ENCODE measurements around the gene ZNF319.

Gene ZNF319

DNA sequence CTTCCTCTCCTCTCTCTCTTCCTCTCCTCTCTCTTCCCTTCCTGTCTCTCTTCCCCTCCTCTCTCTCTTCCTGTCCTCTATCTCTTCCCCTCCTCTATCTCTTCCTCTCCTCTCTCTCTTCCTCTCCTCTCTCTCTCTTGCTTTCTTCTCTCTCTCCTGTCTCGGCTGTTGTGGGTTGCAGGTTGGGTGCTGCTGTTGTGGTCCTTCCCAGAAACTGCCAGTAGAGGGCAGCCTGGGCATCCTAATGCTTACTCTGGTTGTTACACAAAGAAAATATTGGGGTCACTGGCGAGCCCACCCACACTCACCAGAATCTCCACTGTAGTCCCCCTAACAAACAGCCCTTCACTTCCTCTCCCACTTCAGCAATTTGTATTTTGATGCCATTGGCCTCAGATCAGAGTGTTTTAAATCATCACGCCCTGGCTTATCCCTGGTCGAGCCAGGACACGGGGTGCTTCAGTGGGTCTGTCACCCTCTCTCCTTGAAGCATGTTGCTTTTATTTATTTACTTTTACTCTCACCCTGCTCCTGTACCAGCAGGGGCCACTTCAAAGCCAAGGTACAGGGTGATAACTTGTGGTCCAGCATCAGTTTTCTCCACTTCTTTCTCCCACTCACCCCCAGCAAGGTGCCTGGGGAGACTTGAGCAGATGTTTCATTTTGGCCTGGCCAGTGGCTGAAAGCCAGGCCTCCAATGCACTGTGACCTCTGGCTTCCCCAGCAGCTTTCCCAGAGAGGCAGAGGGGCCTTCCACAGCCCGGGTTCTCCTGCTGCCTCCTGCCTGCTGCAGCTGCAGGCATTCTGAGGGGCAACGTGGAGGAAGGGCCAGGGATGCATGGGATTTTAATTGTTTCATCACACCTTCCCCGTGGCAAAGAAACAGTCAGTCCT is 20.4 kb upstream of the ZNF319 start:
- TF ChIP-seq, protein P1, sequence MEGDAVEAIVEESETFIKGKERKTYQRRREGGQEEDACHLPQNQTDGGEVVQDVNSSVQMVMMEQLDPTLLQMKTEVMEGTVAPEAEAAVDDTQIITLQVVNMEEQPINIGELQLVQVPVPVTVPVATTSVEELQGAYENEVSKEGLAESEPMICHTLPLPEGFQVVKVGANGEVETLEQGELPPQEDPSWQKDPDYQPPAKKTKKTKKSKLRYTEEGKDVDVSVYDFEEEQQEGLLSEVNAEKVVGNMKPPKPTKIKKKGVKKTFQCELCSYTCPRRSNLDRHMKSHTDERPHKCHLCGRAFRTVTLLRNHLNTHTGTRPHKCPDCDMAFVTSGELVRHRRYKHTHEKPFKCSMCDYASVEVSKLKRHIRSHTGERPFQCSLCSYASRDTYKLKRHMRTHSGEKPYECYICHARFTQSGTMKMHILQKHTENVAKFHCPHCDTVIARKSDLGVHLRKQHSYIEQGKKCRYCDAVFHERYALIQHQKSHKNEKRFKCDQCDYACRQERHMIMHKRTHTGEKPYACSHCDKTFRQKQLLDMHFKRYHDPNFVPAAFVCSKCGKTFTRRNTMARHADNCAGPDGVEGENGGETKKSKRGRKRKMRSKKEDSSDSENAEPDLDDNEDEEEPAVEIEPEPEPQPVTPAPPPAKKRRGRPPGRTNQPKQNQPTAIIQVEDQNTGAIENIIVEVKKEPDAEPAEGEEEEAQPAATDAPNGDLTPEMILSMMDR (IDR thresholded peaks at IDR 0.05; ENCODE audit: borderline replicate concordance, insufficient read depth, low read depth, low read length) = peak; percentile 70
- no peak overlapping the region for H3K4me3 ChIP-seq (ENCODE audit: low read depth, low read length)

DNA sequence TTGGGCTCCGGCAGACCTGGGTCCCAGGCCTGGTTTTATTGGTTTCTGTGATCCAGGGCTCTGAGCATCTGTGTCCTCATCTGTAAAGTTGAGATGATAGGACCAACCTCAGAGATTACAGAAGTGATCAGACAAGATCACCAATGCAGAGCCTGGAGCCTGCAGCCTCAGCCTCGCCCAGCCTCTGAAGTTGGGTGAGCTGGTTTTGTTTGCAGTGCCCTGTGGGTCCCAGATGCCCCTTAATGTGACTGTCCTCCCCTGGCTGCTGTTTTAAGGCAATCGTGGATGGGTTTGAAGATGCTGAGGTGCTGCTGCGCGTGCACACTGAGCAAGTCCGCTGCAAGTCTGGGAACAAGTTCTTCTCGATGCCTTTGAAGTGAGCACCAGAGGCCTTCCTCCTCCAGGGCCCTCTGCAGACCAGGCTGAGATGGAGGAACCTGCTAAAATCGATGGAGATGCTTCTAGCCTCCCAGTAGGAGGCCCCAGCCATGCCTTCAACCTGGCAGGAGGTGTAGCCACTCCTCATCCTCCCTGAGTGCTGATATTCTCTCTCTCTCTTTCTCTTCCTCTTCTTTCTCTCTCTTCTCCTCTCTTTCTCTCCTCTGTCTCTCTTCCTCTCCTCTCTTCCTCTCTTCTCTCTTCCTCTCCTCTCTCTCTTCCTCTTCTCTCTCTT is 19.5 kb upstream of the ZNF319 start:
- H3K4me3 ChIP-seq (ENCODE audit: low read depth, low read length) = no peak overlapping the region
- TF ChIP-seq, protein P1 (IDR thresholded peaks at IDR 0.05; ENCODE audit: borderline replicate concordance, insufficient read depth, low read depth, low read length) = no peak

DNA sequence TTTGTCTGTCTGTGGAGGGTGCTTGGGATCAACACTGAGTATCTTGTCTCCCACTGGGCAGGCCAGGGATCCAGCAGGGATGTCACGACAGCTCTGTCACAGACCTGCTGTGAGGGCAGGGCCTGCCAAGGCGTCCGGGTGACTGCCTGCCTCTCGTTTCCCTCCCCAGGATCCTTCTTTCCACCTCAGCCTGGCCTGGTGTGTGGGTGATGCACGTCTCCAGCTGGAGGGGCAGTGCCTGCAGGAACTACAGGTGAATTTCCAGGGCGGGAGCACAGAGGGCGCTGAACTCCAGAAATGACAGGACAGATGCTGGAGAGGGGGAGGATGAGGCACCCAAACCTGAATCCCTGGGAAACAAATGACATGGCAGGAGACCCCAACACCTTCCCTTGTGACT is 18.3 kb upstream of the ZNF319 start:
- no peak overlapping the region for H3K4me3 ChIP-seq (ENCODE audit: low read depth, low read length)
- TF ChIP-seq, protein P1 (IDR thresholded peaks at IDR 0.05; ENCODE audit: borderline replicate concordance, insufficient read depth, low read depth, low read length) = no peak

DNA sequence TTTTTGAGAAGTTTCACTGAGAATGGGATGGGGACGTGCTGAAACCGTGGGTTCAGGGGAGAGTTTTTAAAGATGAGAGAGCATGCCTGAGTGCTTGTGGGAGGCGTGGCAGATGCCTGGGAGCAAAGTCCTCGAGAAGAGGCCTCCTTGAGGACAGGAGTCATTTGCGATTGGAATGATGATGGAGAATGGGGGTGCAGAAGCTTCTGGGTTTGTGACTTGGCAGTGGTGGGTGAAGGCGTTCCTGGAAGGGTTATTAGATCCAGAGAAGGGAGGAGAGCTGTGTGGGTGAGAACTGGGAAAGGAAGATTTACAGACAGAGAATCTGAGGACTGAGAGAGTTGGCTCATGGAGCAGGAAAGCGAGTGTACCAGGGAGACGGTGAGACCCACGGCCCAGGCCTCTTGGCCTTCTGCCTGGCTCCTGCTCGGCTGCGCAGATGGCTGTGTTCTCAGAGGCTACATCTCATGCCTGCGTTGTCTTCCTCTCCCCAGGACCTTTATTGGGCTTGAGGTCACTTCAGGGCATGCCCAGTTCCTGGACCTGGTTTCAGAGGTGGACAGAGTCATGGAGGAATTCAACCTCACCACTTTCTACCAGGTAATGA is 16.5 kb upstream of the ZNF319 start:
- TF ChIP-seq, protein P1 (IDR thresholded peaks at IDR 0.05; ENCODE audit: borderline replicate concordance, insufficient read depth, low read depth, low read length) = no peak

DNA sequence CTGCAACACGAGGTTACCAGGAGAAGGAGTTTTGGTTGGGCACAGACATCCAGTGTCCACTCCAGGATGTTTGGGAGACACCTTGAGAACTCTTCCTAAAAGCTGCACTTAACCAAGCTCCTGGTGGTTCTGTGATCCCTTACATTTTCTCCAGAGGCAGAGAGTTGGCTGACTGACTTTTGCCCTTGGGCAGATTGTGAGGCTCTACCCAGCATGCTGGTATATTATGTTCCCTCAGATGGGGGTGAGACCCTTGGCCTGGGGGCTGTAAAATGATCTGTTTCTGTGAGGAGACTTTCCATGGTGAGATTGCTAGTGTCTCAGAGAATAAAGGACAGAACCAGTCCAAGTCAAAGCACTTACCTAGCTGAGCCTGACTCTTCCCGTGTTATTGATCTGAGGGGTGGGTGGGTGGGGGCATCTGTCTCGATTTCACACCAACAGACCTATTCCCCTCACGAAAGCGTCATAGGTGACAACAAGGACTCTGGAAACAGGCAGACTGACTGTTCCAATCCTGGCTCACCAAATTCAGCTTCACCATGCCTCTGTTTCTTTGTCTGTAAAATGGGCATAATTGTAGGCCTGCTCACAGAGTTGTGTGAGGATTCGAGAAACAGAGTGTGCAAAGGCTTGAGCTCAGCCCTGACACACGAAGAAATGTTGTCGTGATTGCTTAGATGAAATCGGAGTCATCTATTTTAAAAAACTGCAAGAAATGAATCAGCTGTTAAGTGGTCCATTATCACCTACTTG is 12.9 kb upstream of the ZNF319 start:
- TF ChIP-seq, protein P1 (IDR thresholded peaks at IDR 0.05; ENCODE audit: borderline replicate concordance, insufficient read depth, low read depth, low read length) = no peak
- H3K4me3 ChIP-seq (ENCODE audit: low read depth, low read length) = no peak overlapping the region

More for the DNA sequence above, 16.5 kb upstream of the ZNF319 start:
- H3K4me3 ChIP-seq (ENCODE audit: low read depth, low read length) = no peak overlapping the region

DNA sequence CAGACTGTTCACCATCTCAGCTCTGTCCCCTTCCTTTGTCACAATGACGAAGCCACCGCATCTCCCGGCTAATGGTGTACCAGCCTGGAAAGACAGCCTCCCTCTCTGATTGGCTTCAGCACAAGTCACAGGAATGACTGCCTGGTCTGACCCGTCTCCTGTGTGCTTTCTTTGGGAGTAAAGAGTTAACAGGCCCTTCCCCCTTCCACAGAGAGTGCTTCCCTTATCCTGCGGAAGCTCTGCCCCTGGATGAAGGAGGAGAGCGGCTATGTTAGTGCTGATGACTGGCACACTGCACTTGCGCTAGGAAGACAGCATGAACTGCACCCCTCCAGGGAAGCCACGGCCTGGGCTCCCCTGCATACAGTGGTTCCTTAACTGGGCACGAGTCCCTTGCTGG is 12.0 kb upstream of the ZNF319 start:
- H3K4me3 ChIP-seq (ENCODE audit: low read depth, low read length) = no peak overlapping the region
- TF ChIP-seq, protein P1 (IDR thresholded peaks at IDR 0.05; ENCODE audit: borderline replicate concordance, insufficient read depth, low read depth, low read length) = no peak
